ENCODE measurements around the gene DDX51. TPM values are rescaled to one million over a fixed set of nuclear protein-coding genes. Genes with fewer than 3 reads are reported as not detected.
"Not testable (repeated sequence)": the region's sequence is repeated elsewhere in the genome, so short reads cannot be mapped to it uniquely, and the experiment has no call there.

DDX51 gene
- polyA plus RNA-seq, 1 experiment = 8.2 TPM

DNA sequence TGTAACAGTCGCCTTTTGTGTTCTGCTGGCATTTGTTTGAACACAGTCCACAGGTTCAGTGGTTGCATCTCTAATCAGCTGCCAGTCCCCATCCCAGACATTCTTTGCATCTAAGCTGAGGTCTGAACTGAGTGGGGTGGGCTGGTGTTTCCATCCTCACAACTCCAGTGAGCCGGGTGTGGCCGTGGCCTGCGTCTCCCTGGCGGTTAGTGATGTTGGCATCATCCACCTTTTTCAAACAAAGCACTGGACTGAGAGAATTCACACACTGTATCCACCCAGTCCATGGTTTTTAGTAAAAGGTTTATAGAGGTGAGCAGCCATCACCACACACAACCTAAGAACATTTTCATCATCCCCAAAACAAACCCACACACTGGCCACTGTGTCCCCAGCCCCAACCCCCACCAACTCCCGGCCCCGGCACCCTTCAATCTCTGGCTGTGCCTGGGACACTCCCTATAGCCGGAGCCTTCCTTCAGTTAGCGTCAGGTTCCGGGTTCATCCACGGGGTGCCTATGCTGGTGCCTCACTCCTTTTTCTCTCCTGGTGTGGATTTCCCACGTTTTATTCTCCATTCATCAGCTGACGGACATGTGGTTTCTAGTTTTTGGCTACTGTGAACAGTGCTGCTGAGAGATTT is 6.5 kb downstream of the DDX51 start:
- DNase-seq (ENCODE audit: low read depth) = no peak
- Histone ChIP-seq H3K27me3 (ENCODE audit: control insufficient read depth, insufficient read depth, low read length) (no peaks in the 10 kb centered on the region), H3K4me3 (ENCODE audit: low read depth, low read length) (no peak overlapping the region), H3K36me3 (ENCODE audit: control insufficient read depth, insufficient read depth, low read length) (peaks cover 34% of the 10 kb centered on the region)
- TF ChIP-seq, protein P1, sequence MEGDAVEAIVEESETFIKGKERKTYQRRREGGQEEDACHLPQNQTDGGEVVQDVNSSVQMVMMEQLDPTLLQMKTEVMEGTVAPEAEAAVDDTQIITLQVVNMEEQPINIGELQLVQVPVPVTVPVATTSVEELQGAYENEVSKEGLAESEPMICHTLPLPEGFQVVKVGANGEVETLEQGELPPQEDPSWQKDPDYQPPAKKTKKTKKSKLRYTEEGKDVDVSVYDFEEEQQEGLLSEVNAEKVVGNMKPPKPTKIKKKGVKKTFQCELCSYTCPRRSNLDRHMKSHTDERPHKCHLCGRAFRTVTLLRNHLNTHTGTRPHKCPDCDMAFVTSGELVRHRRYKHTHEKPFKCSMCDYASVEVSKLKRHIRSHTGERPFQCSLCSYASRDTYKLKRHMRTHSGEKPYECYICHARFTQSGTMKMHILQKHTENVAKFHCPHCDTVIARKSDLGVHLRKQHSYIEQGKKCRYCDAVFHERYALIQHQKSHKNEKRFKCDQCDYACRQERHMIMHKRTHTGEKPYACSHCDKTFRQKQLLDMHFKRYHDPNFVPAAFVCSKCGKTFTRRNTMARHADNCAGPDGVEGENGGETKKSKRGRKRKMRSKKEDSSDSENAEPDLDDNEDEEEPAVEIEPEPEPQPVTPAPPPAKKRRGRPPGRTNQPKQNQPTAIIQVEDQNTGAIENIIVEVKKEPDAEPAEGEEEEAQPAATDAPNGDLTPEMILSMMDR (IDR thresholded peaks at IDR 0.05; ENCODE audit: insufficient read depth, low read depth, low read length) = no peak
- ChIA-PET CTCF (no interaction called here), POLR2A (no interaction called here)

- POLR2A ChIA-PET; H3K4me3 ChIP-seq (ENCODE audit: low read depth, low read length); H3K27me3 ChIP-seq (ENCODE audit: control insufficient read depth, insufficient read depth, low read length); CTCF ChIA-PET; DNase-seq (ENCODE audit: low read depth): not testable (repeated sequence)
- peaks cover 26% of the 10 kb centered on the region for H3K36me3 ChIP-seq (ENCODE audit: control insufficient read depth, insufficient read depth, low read length)
Observed at GRCh38 chr12:132136226-132136625, 7.9 kb downstream of the DDX51 start.

DNA sequence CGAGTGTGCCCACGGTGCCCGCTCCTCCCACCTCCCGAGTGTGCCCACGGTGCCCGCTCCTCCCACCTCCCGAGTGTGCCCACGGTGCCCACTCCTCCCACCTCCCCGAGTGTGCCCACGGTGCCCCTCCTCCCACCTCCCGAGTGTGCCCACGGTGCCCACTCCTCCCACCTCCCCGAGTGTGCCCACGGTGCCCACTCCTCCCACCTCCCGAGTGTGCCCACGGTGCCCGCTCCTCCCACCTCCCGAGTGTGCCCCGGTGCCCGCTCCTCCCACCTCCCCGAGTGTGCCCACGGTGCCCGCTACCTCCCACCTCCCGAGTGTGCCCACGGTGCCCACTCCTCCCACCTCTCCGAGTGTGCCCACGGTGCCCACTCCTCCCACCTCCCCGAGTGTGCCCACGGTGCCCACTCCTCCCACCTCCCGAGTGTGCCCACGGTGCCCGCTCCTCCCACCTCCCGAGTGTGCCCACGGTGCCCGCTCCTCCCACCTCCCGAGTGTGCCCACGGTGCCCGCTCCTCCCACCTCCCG is 9.4 kb downstream of the DDX51 start:
- DNase-seq (ENCODE audit: low read depth); CTCF ChIA-PET; H3K27me3 ChIP-seq (ENCODE audit: control insufficient read depth, insufficient read depth, low read length); H3K4me3 ChIP-seq (ENCODE audit: low read depth, low read length); POLR2A ChIA-PET: not testable (repeated sequence)
- peaks cover 13% of the 10 kb centered on the region for H3K36me3 ChIP-seq (ENCODE audit: control insufficient read depth, insufficient read depth, low read length)

DNA sequence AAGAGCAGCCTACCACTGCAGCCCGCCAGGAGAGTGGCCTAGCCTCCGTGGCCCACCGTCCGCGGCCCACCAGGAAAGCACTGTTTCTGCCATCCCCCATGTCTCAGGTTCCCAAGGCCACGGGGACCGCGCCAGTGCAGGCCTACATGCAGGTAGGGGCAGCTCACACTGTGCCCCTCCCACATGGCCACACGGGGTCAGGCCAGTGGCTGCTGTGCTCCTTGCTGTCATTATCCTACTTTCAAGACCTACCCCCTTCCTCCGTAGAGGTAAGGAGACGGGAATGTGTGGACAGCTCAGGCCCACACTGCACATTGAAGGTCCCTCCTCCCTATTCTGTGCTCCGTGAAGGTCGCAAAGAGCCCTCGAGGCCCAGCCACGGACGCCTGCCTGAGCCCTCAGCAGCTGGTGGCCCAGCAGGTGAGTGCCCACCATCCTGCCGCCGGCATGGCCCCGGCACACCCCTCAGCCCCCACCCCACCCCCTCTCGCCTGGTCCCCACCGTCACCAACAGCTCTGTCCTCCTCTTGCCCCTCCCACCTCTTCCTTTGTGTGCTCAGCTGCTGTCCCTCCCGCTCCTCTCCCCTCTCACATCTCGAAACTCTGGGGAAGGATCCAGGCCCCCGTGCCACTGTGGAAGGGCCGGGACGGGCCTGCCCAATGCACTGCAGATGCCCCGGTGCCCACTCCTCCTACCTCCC is 10.0 kb downstream of the DDX51 start:
- Histone ChIP-seq H3K27me3 (ENCODE audit: control insufficient read depth, insufficient read depth, low read length) (no peaks in the 10 kb centered on the region), H3K4me3 (ENCODE audit: low read depth, low read length) (no peak overlapping the region), H3K36me3 (ENCODE audit: control insufficient read depth, insufficient read depth, low read length) (peaks cover 7% of the 10 kb centered on the region)
- DNase-seq (ENCODE audit: low read depth) = no peak
- ChIA-PET POLR2A (no interaction called here), CTCF (interaction anchor here (0.6 kb wide), 1 partner anchor 86 kb away, joined by 3 read pairs; no protein-coding TSS in a partner anchor)
- TF ChIP-seq, protein P1 (IDR thresholded peaks at IDR 0.05; ENCODE audit: insufficient read depth, low read depth, low read length) = no peak

- ChIA-PET POLR2A (no interaction called here), CTCF (no interaction called here)
- Histone ChIP-seq H3K36me3 (ENCODE audit: control insufficient read depth, insufficient read depth, low read length) (peaks cover 3% of the 10 kb centered on the region), H3K27me3 (ENCODE audit: control insufficient read depth, insufficient read depth, low read length) (no peaks in the 10 kb centered on the region), H3K4me3 (ENCODE audit: low read depth, low read length) (no peak overlapping the region)
- no peak for DNase-seq (ENCODE audit: low read depth)
- TF ChIP-seq, protein P1 (IDR thresholded peaks at IDR 0.05; ENCODE audit: insufficient read depth, low read depth, low read length) = no peak
Observed at GRCh38 chr12:132132609-132133430, 11.3 kb downstream of the DDX51 start.

DNA sequence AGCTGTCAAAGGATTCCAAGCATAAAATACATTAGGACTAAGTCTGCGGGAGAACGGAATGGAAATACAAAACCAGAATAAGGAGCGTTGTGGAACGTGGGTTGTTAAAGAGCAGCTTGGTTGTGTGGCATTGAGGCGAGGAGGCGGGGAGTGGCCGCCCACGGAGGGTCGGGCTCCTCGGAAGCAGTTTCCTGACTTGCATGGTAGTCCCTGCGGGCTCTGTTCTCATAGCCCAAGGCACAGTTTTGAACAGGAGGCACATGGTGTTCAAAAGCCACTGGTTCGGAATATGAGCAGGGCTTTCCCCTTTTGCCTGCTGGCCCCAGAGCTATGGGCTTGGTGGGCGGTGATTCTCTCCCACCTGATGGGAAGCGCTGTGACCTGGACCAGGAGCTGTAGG is 12.2 kb downstream of the DDX51 start:
- ChIA-PET CTCF (interaction anchor here (1.2 kb wide), 1 partner anchor 22 kb away, joined by 3 read pairs; no protein-coding TSS in a partner anchor), POLR2A (no interaction called here)

More for the DNA sequence above, 12.2 kb downstream of the DDX51 start:
- TF ChIP-seq, protein P1 (IDR thresholded peaks at IDR 0.05; ENCODE audit: insufficient read depth, low read depth, low read length) = no peak
- H3K4me3 ChIP-seq (ENCODE audit: low read depth, low read length) = no peak overlapping the region
- H3K27me3 ChIP-seq (ENCODE audit: control insufficient read depth, insufficient read depth, low read length) = no peaks in the 10 kb centered on the region
- DNase-seq (ENCODE audit: low read depth) = no peak
- peaks cover 8% of the 10 kb centered on the region for H3K36me3 ChIP-seq (ENCODE audit: control insufficient read depth, insufficient read depth, low read length)
